Upper lobe of right lung (tissue), 1 donor: ENCODE measurements around the gene ALG2. TPM values are rescaled to one million over a fixed set of nuclear protein-coding genes. Genes with fewer than 3 reads are reported as not detected.

Source experiments
- ATAC-seq: fragments of 200-7000 bp; cut with Tn5 transposase; one replicate; pipeline ENCODE4 v1.9.1; 2020; ENCODE audit warnings: mild to moderate bottlenecking, moderate library complexity
- DNase-seq: peaks from one replicate; pipeline ENCODE4 v3.0.0-alpha.2; 2020
- H3K27ac ChIP-seq: fragments of 200-600 bp; one replicate; pipeline ENCODE4 v1.8.0; 2022
- H3K27me3 ChIP-seq: fragments of 200-600 bp; one replicate; pipeline ENCODE4 v1.8.0; 2022; ENCODE audit warnings: mild to moderate bottlenecking
- H3K36me3 ChIP-seq: fragments of 200-600 bp; one replicate; pipeline ENCODE4 v1.8.0; 2022
- H3K4me1 ChIP-seq: fragments of 200-600 bp; one replicate; pipeline ENCODE4 v1.8.0; 2022
- H3K4me3 ChIP-seq: fragments of 200-600 bp; one replicate; pipeline ENCODE4 v1.8.0; 2022; ENCODE audit warnings: mild to moderate bottlenecking
- H3K9me3 ChIP-seq: fragments of 200-600 bp; one replicate; pipeline ENCODE4 v1.8.0; 2022
- intact Hi-C: fragments of 100-400 bp; cut with DNase I; formaldehyde crosslinking; loops from one replicate; pipeline ENCODE4 v1.11.0; 2022
- total RNA-seq: library from RNA; stranded (reverse); fragmentation: NEBNext Ultra II Directional; extraction: Animal tissue kit (Norgen Biotek cat#: 25700); gene quantifications from one replicate; pipeline ENCODE4 v1.2.1, GENCODE V29; 2021
- TF ChIP-seq, protein P1 (sequence below): fragments of 200-600 bp; IDR thresholded peaks from one replicate; pipeline ENCODE4 v1.8.0; 2022; ENCODE audit warnings: antibody characterized with exemption
- donor health status: DM: no; HTN: yes; CAD: no; lungs with severe emphysema.

The ALG2 gene
- total RNA-seq, 1 donor from 2014 or later = 39.2 TPM

DNA sequence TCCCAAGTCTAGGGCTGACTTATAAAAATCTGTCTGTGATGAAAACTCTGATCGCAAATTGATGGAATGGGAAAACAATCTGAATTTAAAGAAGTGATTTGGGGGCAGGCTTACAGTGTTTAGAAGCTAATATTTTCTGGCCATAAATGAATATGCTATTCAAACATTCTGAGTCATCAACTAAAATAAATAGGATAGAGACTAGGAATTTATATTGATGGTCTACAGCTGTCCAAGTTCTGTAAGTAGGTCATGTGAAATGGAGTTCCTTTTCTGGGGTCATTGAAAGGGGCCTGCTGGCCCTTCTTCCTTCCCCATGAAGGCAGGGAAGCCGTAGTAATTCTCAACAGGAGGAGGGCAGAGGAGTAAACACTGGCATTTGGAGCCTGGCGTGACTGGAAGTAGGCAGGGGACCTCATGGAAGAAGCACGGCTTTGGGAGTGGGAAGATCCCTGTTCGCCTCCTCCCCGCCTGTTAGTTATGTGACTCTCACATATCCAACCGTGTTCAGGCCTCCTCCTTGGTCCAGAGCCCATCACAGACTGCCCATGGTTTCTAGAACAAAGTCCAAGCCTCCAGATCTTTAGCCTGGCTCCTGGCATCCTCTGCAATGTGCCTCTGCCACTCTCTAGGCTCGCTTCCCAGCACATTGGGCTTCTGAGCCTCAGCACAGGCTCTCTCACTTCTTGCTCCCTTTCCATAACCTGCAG is 31.7 kb downstream of the ALG2 start:
- intact Hi-C loops = no loop called here

DNA sequence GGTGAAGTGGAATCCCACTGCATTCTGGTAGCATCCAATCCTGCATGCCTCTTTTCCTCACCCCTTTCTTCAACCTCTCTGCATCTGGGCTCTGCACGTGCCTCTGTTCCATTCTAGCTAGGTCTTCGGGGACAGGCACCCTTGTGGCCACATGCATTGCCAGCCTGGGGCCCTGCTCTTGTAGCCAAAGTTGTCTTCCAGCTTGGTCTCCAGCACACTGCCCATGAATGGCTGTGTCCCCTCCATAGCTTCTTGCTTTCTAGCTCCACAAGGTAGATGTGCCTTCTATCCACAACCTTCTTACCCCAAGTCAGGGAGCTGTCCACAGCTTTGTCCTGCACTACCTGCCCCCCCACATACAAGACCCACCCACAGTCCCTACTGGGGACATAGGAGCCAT is 32.6 kb downstream of the ALG2 start:
- ATAC-seq (no peak), DNase-seq (no peak)
- Histone ChIP-seq H3K36me3 (no peaks in the 10 kb centered on the region), H3K27me3 (peaks cover 10% of the 10 kb centered on the region), H3K27ac (no peak overlapping the region), H3K4me3 (no peak overlapping the region), H3K9me3 (no peaks in the 10 kb centered on the region), H3K4me1 (peaks cover 7% of the 10 kb centered on the region)
- TF ChIP-seq, protein P1, sequence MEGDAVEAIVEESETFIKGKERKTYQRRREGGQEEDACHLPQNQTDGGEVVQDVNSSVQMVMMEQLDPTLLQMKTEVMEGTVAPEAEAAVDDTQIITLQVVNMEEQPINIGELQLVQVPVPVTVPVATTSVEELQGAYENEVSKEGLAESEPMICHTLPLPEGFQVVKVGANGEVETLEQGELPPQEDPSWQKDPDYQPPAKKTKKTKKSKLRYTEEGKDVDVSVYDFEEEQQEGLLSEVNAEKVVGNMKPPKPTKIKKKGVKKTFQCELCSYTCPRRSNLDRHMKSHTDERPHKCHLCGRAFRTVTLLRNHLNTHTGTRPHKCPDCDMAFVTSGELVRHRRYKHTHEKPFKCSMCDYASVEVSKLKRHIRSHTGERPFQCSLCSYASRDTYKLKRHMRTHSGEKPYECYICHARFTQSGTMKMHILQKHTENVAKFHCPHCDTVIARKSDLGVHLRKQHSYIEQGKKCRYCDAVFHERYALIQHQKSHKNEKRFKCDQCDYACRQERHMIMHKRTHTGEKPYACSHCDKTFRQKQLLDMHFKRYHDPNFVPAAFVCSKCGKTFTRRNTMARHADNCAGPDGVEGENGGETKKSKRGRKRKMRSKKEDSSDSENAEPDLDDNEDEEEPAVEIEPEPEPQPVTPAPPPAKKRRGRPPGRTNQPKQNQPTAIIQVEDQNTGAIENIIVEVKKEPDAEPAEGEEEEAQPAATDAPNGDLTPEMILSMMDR = no peak
- intact Hi-C loops = no loop called here

More for the DNA sequence above, 31.7 kb downstream of the ALG2 start:
- DNase-seq = no peak
- ATAC-seq = no peak
- Histone ChIP-seq H3K4me3 (no peak overlapping the region), H3K27me3 (peaks cover 10% of the 10 kb centered on the region), H3K27ac (no peak overlapping the region), H3K36me3 (no peaks in the 10 kb centered on the region), H3K4me1 (peaks cover 2% of the 10 kb centered on the region), H3K9me3 (no peaks in the 10 kb centered on the region)
- TF ChIP-seq, protein P1 = no peak

DNA sequence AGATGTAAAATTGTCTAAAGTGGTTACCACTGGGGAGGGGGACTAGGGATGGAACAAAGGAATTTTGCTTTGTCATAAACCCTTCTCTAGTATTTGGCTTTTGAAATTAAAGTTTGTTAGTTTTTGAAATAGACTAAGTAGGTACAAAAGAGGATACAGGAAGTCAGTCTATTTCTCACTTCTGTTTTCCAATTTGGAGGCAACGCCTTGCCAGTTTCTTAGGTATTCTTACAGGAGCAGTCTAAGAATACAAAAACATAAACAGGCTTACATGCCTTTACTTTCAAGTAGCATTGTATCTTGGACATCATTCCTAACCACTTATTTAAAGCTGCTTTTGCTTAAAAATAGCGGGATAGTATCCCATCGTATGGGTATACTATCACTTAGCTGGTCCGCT is 34.4 kb downstream of the ALG2 start:
- Histone ChIP-seq H3K36me3 (no peaks in the 10 kb centered on the region), H3K27me3 (peaks cover 10% of the 10 kb centered on the region), H3K4me1 (peaks cover 7% of the 10 kb centered on the region), H3K9me3 (no peaks in the 10 kb centered on the region), H3K27ac (no peak overlapping the region), H3K4me3 (no peak overlapping the region)
- TF ChIP-seq, protein P1 = no peak
- intact Hi-C loops = no loop called here
- DNase-seq = no peak
- ATAC-seq = no peak

DNA sequence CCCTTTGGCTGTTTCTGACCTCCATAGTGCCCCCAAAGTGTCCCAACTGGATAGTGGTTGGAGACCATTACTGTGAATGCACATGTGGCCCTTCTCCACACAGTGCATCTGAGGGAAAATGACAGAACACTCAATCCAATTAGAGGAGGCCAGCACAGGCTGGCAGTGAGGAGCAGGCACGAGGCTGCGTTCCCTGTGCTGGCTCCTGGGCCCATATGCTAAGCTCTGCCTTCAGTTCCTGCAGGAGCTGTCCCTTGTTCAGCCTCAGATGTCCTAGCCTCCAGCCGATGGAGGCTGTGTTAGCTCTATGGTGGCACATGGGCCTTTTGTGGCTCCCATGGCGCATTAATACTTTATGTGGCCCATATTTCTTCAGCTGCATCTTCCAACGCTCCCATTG is 35.8 kb downstream of the ALG2 start:
- TF ChIP-seq, protein P1 = no peak
- Histone ChIP-seq H3K36me3 (no peaks in the 10 kb centered on the region), H3K9me3 (no peaks in the 10 kb centered on the region), H3K27ac (no peak overlapping the region), H3K27me3 (peaks cover 10% of the 10 kb centered on the region), H3K4me1 (peaks cover 12% of the 10 kb centered on the region), H3K4me3 (no peak overlapping the region)
- intact Hi-C loops = no loop called here
- ATAC-seq = no peak
- DNase-seq = no peak

DNA sequence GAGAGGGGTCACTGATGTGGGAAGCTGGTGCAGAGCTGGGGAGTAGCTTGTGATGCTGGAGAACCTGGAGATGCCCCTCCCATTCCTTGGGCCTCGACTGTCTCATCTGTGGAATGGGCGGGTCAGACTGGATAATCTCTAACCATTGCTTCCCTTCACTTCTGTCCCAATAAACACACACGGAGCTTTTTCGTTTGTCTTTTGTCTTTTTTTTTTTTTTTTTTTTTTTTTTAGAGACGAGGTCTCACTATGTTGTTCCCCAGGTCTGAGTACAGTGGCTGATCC is 36.5 kb downstream of the ALG2 start:
- Histone ChIP-seq H3K4me1 (peaks cover 12% of the 10 kb centered on the region), H3K4me3 (no peak overlapping the region), H3K27ac (peak overlapping the region; percentile 56), H3K9me3 (no peaks in the 10 kb centered on the region), H3K36me3 (no peaks in the 10 kb centered on the region), H3K27me3 (peaks cover 10% of the 10 kb centered on the region)
- DNase-seq (no peak), ATAC-seq (no peak)
- TF ChIP-seq, protein P1 = no peak
- intact Hi-C loops = no loop called here
